Astrocyte of the hippocampus (primary cell): ENCODE measurements around the gene MEST.
"Not testable (repeated sequence)": the region's sequence is repeated elsewhere in the genome, so short reads cannot be mapped to it uniquely, and the experiment has no call there.

ENCODE experiments used
- DNase-seq: peaks from one replicate; pipeline ENCODE4 v3.0.0; 2011; ENCODE audit warnings: low read depth, low spot score

MEST gene

GRCh38 chr7:130491841-130492522 is at the start of gene MEST:
Gene MEST (plus strand): TSS chr7:130492085. CDS start chr7:130492314, 229 bp downstream.
- DNase-seq = peak; percentile 69

GRCh38 chr7:130442601-130443000 is 49.3 kb upstream of the MEST start:
- no peak for DNase-seq

- peak; percentile 52 for DNase-seq
These were observed 47.7 kb upstream of the MEST start for GRCh38 chr7:130444234-130444633.

- DNase-seq = no peak
These were observed 47.0 kb upstream of the MEST start for GRCh38 chr7:130444751-130445407.

GRCh38 chr7:130446259-130446658 is 45.6 kb upstream of the MEST start:
- no peak for DNase-seq

GRCh38 chr7:130451344-130451743 is 40.5 kb upstream of the MEST start:
- not testable (repeated sequence) for DNase-seq

- DNase-seq = no peak
These were observed 38.9 kb upstream of the MEST start for GRCh38 chr7:130452951-130453350.

GRCh38 chr7:130454959-130455358 is 36.9 kb upstream of the MEST start:
- DNase-seq = no peak

- DNase-seq = no peak
These were observed 33.6 kb upstream of the MEST start for GRCh38 chr7:130458257-130458656.

- peak; percentile 5 for DNase-seq
These were observed 30.6 kb upstream of the MEST start for GRCh38 chr7:130461272-130461671.

- no peak for DNase-seq
These were observed 28.1 kb upstream of the MEST start for GRCh38 chr7:130463553-130464434.

- DNase-seq = no peak
These were observed 23.3 kb upstream of the MEST start for GRCh38 chr7:130468612-130469011.

- DNase-seq = no peak
These were observed 19.9 kb upstream of the MEST start for GRCh38 chr7:130471974-130472373.

GRCh38 chr7:130473289-130473688 is 18.6 kb upstream of the MEST start:
- no peak for DNase-seq

- no peak for DNase-seq
These were observed 18.0 kb upstream of the MEST start for GRCh38 chr7:130473876-130474275.

GRCh38 chr7:130475776-130476175 is 16.1 kb upstream of the MEST start:
- no peak for DNase-seq

- DNase-seq = peak; percentile 68
These were observed 15.4 kb upstream of the MEST start for GRCh38 chr7:130476297-130477150.

GRCh38 chr7:130478991-130479390 is 12.9 kb upstream of the MEST start:
- no peak for DNase-seq

GRCh38 chr7:130479716-130480400 is 12.0 kb upstream of the MEST start:
- DNase-seq = no peak

- DNase-seq = peak; percentile 66
These were observed 10.0 kb upstream of the MEST start for GRCh38 chr7:130481898-130482297.

- no peak for DNase-seq
These were observed 8.9 kb upstream of the MEST start for GRCh38 chr7:130483031-130483430.
